KMS-11 (cell line): ENCODE data around the gene GOLGA2.

Source experiments
- H2AFZ ChIP-seq: fragments of 200-600 bp; sonication (generic); 2 replicates; pipeline ENCODE4 v1.6.1; 2016; ENCODE audit warnings: antibody characterized with exemption, mixed run types, low read depth
- H3K27ac ChIP-seq: fragments of 200-600 bp; sonication (generic); 2 replicates; pipeline ENCODE4 v1.6.1; 2016; ENCODE audit warnings: mild to moderate bottlenecking, mixed run types
- H3K27me3 ChIP-seq: fragments of 200-600 bp; sonication (generic); 2 replicates; pipeline ENCODE4 v1.6.1; 2017; ENCODE audit warnings: mild to moderate bottlenecking, low read depth, mixed run types, moderate library complexity; ENCODE audit not compliant: insufficient read depth
- H3K36me3 ChIP-seq: fragments of 200-600 bp; sonication (generic); 2 replicates; pipeline ENCODE4 v1.6.1; 2017; ENCODE audit warnings: mild to moderate bottlenecking, mixed run types; ENCODE audit not compliant: insufficient read depth
- H3K4me1 ChIP-seq: fragments of 200-600 bp; sonication (generic); 2 replicates; pipeline ENCODE4 v1.6.1; 2016; ENCODE audit warnings: mild to moderate bottlenecking, low read depth, mixed run types; ENCODE audit not compliant: poor library complexity, severe bottlenecking
- H3K4me2 ChIP-seq: fragments of 200-600 bp; sonication (generic); 2 replicates; pipeline ENCODE4 v1.7.0; 2016; ENCODE audit warnings: mild to moderate bottlenecking, mixed run types
- H3K4me3 ChIP-seq: fragments of 200-600 bp; sonication (generic); IDR thresholded peaks from 2 replicates; pipeline ENCODE4 v1.6.1; 2017; ENCODE audit warnings: low read depth, low read length, mixed read lengths; ENCODE audit not compliant: insufficient read depth
- H3K79me2 ChIP-seq: fragments of 200-600 bp; sonication (generic); 2 replicates; pipeline ENCODE4 v1.6.1; 2016; ENCODE audit warnings: low read depth, mixed run types; ENCODE audit not compliant: insufficient read depth
- H3K9ac ChIP-seq: fragments of 200-600 bp; sonication (generic); 2 replicates; pipeline ENCODE4 v1.6.1; 2016; ENCODE audit warnings: mild to moderate bottlenecking, mixed run types
- H4K20me1 ChIP-seq: fragments of 200-600 bp; sonication (generic); 2 replicates; pipeline ENCODE4 v1.6.1; 2016; ENCODE audit warnings: mild to moderate bottlenecking, mixed run types; ENCODE audit not compliant: insufficient read depth
- CTCF ChIP-seq: fragments of 200-600 bp; sonication (generic); conservative IDR thresholded peaks from 2 replicates; pipeline ENCODE4 v1.6.1; 2017; ENCODE audit warnings: low read depth, mild to moderate bottlenecking, antibody characterized with exemption, low read length, moderate library complexity, mixed read lengths

The GOLGA2 gene

DNA sequence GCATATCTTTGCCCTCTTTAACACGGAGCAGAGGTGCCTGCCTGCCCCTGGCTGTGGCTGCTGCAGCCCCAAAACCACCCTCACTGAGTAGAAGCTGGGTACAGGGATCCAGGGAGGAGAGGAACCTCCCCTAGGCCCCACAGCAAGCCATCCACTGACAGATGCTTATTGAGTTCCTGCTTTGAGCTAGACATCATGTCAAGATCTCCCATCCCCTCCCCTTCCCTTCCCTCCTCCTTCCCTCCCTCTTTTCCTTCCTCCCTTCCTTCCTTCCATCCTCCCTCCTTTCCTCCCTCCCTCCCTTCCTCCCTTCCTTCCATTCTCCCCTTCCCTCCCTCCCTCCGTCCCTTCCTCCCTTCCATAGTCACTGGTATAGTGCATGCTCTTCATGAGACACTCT lies 29.3 kb downstream of the GOLGA2 start:
- no peak overlapping the region for H3K27ac ChIP-seq
- no peaks in the 10 kb centered on the region for H3K79me2 ChIP-seq
- H3K4me2 ChIP-seq: no peak overlapping the region
- no peaks in the 10 kb centered on the region for H3K36me3 ChIP-seq
- no peak for TF ChIP-seq CTCF
- H3K27me3 ChIP-seq: peaks cover 36% of the 10 kb centered on the region
- H3K9ac ChIP-seq: no peak overlapping the region
- no peaks in the 10 kb centered on the region for H4K20me1 ChIP-seq
- H3K4me3 ChIP-seq: no peak overlapping the region
- H3K4me1 ChIP-seq: peaks cover 5% of the 10 kb centered on the region
- no peak overlapping the region for H2AFZ ChIP-seq

GRCh38 chr9:128245421-128246151 lies 30.2 kb downstream of the GOLGA2 start:
- H3K4me1 ChIP-seq: peaks cover 5% of the 10 kb centered on the region
- H3K36me3 ChIP-seq: no peaks in the 10 kb centered on the region
- no peak overlapping the region for H3K9ac ChIP-seq
- no peak overlapping the region for H3K4me2 ChIP-seq
- H2AFZ ChIP-seq: no peak overlapping the region
- no peaks in the 10 kb centered on the region for H3K79me2 ChIP-seq
- peaks cover 39% of the 10 kb centered on the region for H3K27me3 ChIP-seq
- H3K4me3 ChIP-seq: no peak overlapping the region
- H4K20me1 ChIP-seq: no peaks in the 10 kb centered on the region
- TF ChIP-seq CTCF: no peak
- no peak overlapping the region for H3K27ac ChIP-seq

DNA sequence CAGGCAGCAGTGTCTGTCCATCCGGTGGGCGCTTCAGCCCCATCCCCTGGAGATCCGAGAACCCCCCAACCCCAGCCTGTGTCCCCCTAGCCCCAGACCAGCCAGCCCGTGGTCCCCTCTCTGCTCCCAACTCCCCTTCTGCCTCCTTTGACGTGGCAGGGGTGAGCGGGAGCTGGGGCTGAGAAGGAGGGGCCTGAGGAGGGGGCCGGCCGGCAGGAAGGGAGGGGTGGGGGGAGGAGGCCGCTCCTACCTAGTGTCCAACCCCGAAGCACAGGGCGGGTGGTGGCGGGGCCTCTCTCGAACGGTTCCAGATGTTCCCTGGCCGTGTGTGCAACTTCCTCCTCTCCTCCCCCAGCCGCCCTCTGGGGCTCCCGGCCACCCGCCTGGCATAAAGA lies 31.0 kb downstream of the GOLGA2 start:
- Histone ChIP-seq H3K4me3 (no peak overlapping the region), H3K27me3 (peaks cover 39% of the 10 kb centered on the region), H3K27ac (no peak overlapping the region), H3K4me1 (peaks cover 5% of the 10 kb centered on the region), H3K36me3 (no peaks in the 10 kb centered on the region), H3K9ac (no peak overlapping the region), H4K20me1 (no peaks in the 10 kb centered on the region), H3K79me2 (no peaks in the 10 kb centered on the region), H2AFZ (no peak overlapping the region), H3K4me2 (no peak overlapping the region)
- no peak for TF ChIP-seq CTCF

DNA sequence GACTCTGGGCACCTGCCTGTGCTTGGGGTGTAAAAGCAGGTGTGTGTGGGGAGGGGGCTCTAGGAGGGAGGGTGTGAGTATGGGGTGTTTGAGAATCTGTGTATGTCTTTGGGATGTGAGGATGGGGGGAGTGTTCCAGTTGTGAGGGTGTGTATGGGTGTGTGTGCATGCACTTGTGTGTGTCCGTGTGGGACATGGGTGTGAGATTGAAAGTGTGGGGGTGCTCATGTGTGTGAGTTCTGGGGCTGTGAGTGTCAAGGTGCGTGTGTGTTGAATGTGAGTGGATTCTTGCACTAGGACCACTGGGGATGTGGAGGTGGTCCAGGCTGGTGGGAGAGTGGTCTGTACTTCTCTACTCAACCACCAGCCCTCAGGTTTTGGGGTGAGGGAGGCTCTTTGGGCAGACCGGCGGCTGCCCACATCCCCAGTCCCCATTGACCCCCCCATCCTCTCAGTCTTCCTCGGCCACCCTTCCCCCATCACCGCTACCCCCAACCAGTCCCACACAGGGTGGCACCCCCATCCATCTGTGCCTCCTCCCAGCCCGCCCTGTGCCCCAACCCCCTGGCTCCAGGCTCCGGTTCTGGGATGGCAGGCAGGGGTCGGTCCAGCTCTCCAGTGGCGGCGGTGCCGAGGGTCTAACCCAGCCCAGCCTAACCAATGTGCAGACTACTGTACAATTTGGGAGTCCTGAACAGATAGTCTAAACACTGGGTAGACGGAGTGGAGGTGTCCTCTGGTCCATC lies 31.5 kb downstream of the GOLGA2 start:
- Histone ChIP-seq H3K36me3 (no peaks in the 10 kb centered on the region), H3K9ac (no peak overlapping the region), H3K79me2 (no peaks in the 10 kb centered on the region), H3K4me3 (no peak overlapping the region), H3K27ac (no peak overlapping the region), H2AFZ (no peak overlapping the region), H3K27me3 (peaks cover 35% of the 10 kb centered on the region), H3K4me2 (no peak overlapping the region), H3K4me1 (no peaks in the 10 kb centered on the region), H4K20me1 (no peaks in the 10 kb centered on the region)
- no peak for TF ChIP-seq CTCF
